Measurements from ENCODE around the gene CERK. TPM values are rescaled to one million over a fixed set of nuclear protein-coding genes. Genes with fewer than 3 reads are reported as not detected.
A peak's percentile ranks its signal among the peaks of the same experiment; 100 is the strongest.

The CERK gene
- total and polyA plus RNA-seq, 2 of the 13 experiments (the other 11 are each of a cell fraction or from before 2014, with no cell fraction given): 40.3 to 41.9 TPM

- TF ChIP-seq CERS6 (CRISPR knock-in tag; IDR thresholded peaks at IDR 0.05) (no peak), ZNF589 (CRISPR knock-in tag; conservative IDR thresholded peaks at IDR 0.05) (no peak), HNRNPK (IDR thresholded peaks at IDR 0.05; ENCODE audit: low read depth, low read length, poor library complexity, severe bottlenecking) (no peak), ZFP82 (CRISPR knock-in tag; IDR thresholded peaks at IDR 0.05; ENCODE audit: borderline replicate concordance) (no peak), CREB1 (IDR thresholded peaks at IDR 0.05) (no peak), CREB1 (CRISPR knock-in tag; IDR thresholded peaks at IDR 0.05) (no peak), THYN1 (CRISPR knock-in tag; IDR thresholded peaks at IDR 0.05; ENCODE audit: borderline replicate concordance, low read depth) (no peak), CAMTA2 (CRISPR knock-in tag; IDR thresholded peaks at IDR 0.05; ENCODE audit: borderline replicate concordance) (no peak), ATRX (CRISPR knock-in tag; IDR thresholded peaks at IDR 0.05; ENCODE audit: borderline replicate concordance) (no peak), MED1 (CRISPR knock-in tag; IDR thresholded peaks at IDR 0.05) (no peak), ZNF337 (CRISPR knock-in tag; IDR thresholded peaks at IDR 0.05; ENCODE audit: borderline replicate concordance, low read depth) (no peak)
These were observed 28.6 kb upstream of the CERK start (continued) for GRCh38 chr22:46766611-46767010.

- H2AFZ ChIP-seq (ENCODE audit: low read length): no peak overlapping the region
- BruUV-seq (replicated peaks): no TSS peak
- in situ Hi-C loops (cut with HindIII; ENCODE audit: extremely low pct_ligation_motif_present, low pct_unique_long_range_greater_than_20kb): no loop called here
- no peaks in the 10 kb centered on the region for H4K20me1 ChIP-seq (ENCODE audit: insufficient read depth, low read length)
- no peak overlapping the region for H3K9ac ChIP-seq (ENCODE audit: insufficient read depth, low read depth, low read length)
- TF ChIP-seq ZNF790 (CRISPR knock-in tag; IDR thresholded peaks at IDR 0.05; ENCODE audit: borderline replicate concordance) (no peak), NR2F1 (CRISPR knock-in tag; IDR thresholded peaks at IDR 0.05) (no peak), TRIM24 (CRISPR knock-in tag; IDR thresholded peaks at IDR 0.05) (no peak), ZNF12 (CRISPR knock-in tag; IDR thresholded peaks at IDR 0.05) (peak; percentile 90), TEAD2 (CRISPR knock-in tag; IDR thresholded peaks at IDR 0.05) (no peak)
- no peaks in the 10 kb centered on the region for H3K9me3 ChIP-seq (ENCODE audit: low read length)
- H3K36me3 ChIP-seq (replicated peaks in 1 of 2; ENCODE audit: control insufficient read depth in 1 of 2, insufficient read depth in 2 of 2, low read length in 2 of 2): peaks cover 0 to 1% of the 10 kb centered on the region in 2 experiments; a peak in 1 of 5 replicates
- WGBS (ENCODE audit: low lambda C conversion rate): 85% methylated on average over 6 of the region's 6 CpGs
- H3K79me2 ChIP-seq (ENCODE audit: insufficient read depth, low read length): peaks cover 72% of the 10 kb centered on the region
- no peak overlapping the region for H3K4me3 ChIP-seq (replicated peaks in 1 of 3; ENCODE audit: insufficient read depth in 1 of 3, low read depth in 2 of 3, low read length in 3 of 3)
- H3K4me2 ChIP-seq (ENCODE audit: low read depth, low read length): peak overlapping the region; percentile 90
- H3K27me3 ChIP-seq (ENCODE audit: control insufficient read depth in 1 of 2, insufficient read depth in 2 of 2, low read length in 2 of 2): no peaks in the 10 kb centered on the region; a peak in 2 of 5 replicates
- no peak overlapping the region for H3K27ac ChIP-seq (ENCODE audit: extremely low read length, insufficient read depth, low read length)
- DNase-seq (ENCODE audit: low spot score) (no peak), FAIRE-seq (no peak), ATAC-seq (no peak)
- ChIA-PET CTCF (ENCODE audit: low intra/inter-chr PET ratio, low total read pairs) (no interaction called here), POLR2A (interaction anchor here (5.4 kb wide), 1 partner anchor 10 kb away, joined by 144 read pairs; no protein-coding TSS in a partner anchor)
- H3K4me1 ChIP-seq (ENCODE audit: insufficient read depth, low read length): peaks cover 38% of the 10 kb centered on the region
- intact Hi-C loops (cut with micrococcal nuclease; ENCODE audit: unreplicated experiment): no loop called here
These were observed 26.9 kb upstream of the CERK start for GRCh38 chr22:46764779-46765485.

Data from HepG2 (cell line).